NCI-H187 (cell line): ENCODE data around the gene TXNRD1.
"Not testable (repeated sequence)": the region's sequence is repeated elsewhere in the genome, so short reads cannot be mapped to it uniquely, and the experiment has no call there.

Experiments used
- DNase-seq, 2 experiments: peaks; one replicate each; lab custom pipeline; 2025; lab: John Stamatoyannopoulos, UW

The TXNRD1 gene

GRCh38 chr12:104237930-104238329 lies 22.4 kb downstream of the TXNRD1 start:
- DNase-seq, result no peak

GRCh38 chr12:104242546-104243206 lies 27.1 kb downstream of the TXNRD1 start:
- DNase-seq, result no peak

GRCh38 chr12:104243551-104243950 lies 28.0 kb downstream of the TXNRD1 start:
- peak in 1 of 2 experiments; percentile 78 for DNase-seq

GRCh38 chr12:104243971-104244370 lies 28.4 kb downstream of the TXNRD1 start:
- peak; percentile 54 to 78 for DNase-seq

- no peak for DNase-seq
Measured at GRCh38 chr12:104247698-104248097, 32.1 kb downstream of the TXNRD1 start.

- no peak for DNase-seq
Measured at GRCh38 chr12:104248444-104248843, 32.9 kb downstream of the TXNRD1 start.

- DNase-seq, result no peak
Measured at GRCh38 chr12:104249017-104249416, 33.4 kb downstream of the TXNRD1 start.

- no peak for DNase-seq
Measured at GRCh38 chr12:104249898-104250297, 34.3 kb downstream of the TXNRD1 start.

GRCh38 chr12:104250366-104251125 lies 35.0 kb downstream of the TXNRD1 start:
- no peak for DNase-seq

- no peak for DNase-seq
Measured at GRCh38 chr12:104257913-104258472, 42.4 kb downstream of the TXNRD1 start.

GRCh38 chr12:104258476-104259067 lies 43.0 kb downstream of the TXNRD1 start:
- no peak for DNase-seq

GRCh38 chr12:104263026-104263425 lies 47.4 kb downstream of the TXNRD1 start:
- no peak for DNase-seq

- no peak for DNase-seq
Measured at GRCh38 chr12:104263580-104264358, 48.2 kb downstream of the TXNRD1 start.

- DNase-seq, result not testable (repeated sequence)
Measured at GRCh38 chr12:104265436-104265835, 49.9 kb downstream of the TXNRD1 start.

GRCh38 chr12:104272938-104273337 lies 57.4 kb downstream of the TXNRD1 start:
- no peak for DNase-seq

- DNase-seq, result no peak
Measured at GRCh38 chr12:104273503-104273902, 57.9 kb downstream of the TXNRD1 start.

- DNase-seq, result no peak
Measured at GRCh38 chr12:104274811-104275210, 59.2 kb downstream of the TXNRD1 start.

GRCh38 chr12:104275689-104276088 lies 60.1 kb downstream of the TXNRD1 start:
- no peak for DNase-seq

- peak; percentile 95 for DNase-seq
Measured at GRCh38 chr12:104276273-104277131, 60.9 kb downstream of the TXNRD1 start.

GRCh38 chr12:104279164-104279563 lies 63.6 kb downstream of the TXNRD1 start:
- DNase-seq, result no peak

GRCh38 chr12:104280111-104280510 lies 64.5 kb downstream of the TXNRD1 start:
- no peak for DNase-seq
